Stimulated activated CD8-positive, alpha-beta memory T cell treated with anti-CD3 and anti-CD28 coated beads, Interleukin-4, amount 100 ng/mL, for 48 hours (primary cell): Measurements from ENCODE around the gene GRB10.
"Not testable (repeated sequence)": the region's sequence is repeated elsewhere in the genome, so short reads cannot be mapped to it uniquely, and the experiment has no call there.

Experiments
- DNase-seq: peaks from one replicate; pipeline ENCODE4 v3.0.0-alpha.2; 2020

The GRB10 gene

DNA sequence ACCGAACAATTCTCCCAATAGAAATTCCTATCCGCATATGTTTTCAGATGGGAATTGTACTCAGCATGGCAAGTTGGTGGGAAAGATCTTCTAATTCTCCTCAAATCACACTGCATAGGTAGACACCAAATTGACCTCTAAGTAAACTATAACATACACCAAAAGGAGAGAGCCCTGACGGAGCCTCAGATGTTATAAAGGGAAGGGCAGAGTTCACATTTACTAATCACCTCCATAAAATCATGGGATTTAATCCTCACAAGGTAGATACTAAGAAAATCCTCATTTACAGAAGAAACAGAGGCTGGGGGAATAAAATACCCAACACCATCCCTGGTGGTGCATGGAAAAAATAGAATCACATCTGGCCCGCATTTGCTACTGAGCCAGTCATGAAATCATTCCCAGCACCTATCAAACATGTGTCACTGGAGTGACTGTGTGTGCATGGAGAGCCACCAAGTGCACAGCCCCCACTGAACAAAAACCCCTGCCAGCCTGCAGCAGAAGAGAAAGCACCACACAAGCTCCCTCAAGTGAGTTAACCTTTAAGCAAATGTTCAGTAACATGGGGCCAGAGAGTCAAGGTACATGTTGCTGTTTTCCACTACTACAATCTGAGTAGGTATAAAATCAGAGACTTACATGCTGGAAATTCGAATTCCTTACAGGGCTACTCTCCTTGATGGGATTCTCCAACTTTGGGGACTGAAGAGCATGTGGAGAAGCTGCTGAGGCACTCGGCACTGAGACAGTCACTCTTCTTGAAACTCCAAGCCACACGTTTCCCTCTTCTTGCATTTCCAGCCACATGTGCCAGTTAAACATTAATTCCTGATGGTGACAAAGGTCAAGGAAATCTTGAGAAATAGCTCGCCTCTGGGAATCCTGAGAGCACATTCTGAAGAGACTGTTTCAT is 217.8 kb downstream of the GRB10 start, which contains the start of gene DDC:
Gene DDC, minus strand, starts transcription at position 766 of the 919 bp plus-strand sequence. CDS start 21,320 bp downstream, outside the sequence.
- no peak for DNase-seq

DNA sequence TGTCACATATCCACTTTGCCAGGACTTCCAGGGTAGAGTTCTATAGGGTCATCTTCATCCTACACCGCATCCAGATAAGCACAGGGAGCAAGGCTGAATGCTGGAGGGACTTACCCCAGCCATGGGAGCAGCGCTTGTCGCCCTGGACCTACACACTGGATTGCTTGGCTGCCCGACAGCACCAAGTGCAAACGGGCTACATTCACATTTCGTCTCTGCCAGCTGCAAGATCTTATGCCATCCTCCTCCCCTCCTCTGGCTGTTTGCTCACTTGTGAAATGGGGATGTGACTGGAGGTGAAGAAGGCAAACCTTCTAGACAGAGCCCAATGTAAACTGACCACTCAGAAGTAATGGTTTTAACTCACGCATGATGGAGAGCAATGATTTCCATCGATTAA is 218.5 kb downstream of the GRB10 start:
- DNase-seq, result no peak

DNA sequence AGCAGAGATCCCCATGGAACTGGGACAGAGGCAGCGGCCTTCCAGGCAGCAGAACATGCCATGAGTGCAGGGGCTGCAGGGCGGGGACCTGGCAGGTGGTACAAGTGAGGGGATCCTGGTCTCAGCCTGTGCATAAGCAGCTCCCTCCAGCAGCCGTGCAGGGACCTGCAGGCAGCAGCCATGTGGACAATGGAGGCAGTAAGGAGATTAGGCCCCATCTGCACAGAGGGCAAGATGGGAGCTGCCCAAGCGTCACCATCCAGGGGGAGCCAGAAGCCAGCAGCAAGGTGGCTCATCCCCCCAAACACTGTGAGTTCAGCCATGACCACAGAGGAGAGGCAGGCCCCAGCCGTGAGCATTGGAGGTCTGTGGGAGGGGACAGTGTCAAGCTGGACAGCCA is 220.6 kb downstream of the GRB10 start:
- DNase-seq, result no peak

DNA sequence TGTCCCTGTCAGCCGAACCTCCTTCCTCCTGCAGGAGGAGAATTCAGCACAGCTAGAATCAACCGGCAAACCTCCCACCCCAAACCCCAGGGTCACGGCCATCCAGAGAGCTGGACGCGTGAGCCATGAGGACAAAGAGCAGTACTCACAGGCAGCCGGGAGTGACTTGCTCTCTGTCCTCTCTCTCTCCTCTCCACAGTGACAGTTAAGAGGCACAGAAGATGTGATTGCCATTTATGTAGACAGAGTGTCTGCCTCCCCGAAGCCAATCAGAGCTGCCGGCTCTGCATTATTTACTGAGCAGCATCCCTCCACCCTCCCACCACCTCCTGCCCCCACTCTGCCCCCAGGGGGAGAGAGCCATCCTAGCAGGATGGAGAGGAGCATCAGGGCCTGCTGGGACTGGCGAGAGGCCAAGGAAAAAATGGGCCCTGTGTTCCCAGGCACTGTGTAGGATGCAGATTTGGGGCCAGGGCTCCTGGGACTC is 221.8 kb downstream of the GRB10 start:
- no peak for DNase-seq

DNA sequence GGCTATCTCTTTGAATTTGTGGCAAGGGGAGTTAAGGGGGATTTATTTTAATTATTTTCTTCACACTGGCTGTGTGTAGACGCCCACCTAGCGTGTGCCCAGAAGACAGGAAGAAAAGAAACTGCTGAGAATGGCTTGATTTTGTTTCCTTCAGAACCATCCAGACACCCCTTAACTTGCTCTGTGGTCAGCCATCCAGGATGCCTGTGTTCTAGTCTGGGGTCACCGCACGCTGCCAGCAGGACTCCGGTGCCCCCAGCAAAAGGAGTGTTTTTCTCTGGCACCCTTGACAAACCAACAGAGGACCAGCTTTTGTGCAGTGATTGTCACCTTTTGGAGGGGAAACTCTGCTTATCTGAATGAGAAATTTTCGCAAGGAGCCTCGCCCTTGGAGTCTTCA is 222.8 kb downstream of the GRB10 start:
- no peak for DNase-seq

DNA sequence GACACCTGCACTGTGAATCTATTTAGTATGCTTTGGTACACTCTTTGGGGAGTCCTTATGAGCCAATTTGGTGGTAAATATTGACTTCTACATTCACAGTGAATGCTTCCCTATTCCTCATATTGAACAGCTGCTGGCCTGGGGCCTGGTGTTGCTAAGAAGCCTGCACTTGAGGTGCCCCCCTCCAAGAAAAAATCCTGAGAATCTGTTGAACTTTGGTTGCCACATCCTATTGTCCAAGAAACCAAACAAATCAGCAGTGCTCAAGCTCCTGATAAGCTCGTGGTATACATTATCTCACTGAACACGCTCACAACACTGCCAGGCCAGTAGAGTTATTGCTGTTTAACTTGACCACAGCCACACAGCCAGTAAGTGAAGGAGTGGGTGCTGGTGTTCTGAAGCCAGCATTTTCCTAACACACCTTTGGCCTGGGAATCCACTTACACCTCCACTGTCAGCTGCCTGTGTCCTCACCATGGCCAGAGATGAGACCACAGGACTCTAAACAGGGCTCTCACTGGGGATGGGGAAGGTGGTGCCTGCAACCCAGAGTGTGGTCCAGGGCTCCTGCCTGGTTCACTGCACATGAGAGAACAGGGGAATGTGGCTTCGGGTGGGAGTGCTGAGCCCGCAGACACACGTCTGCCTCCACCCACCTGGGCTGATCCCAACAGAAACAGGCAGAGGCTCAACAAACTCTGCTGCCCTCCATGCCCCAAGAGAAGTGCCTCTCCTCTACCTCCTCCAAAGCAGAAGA is 224.2 kb downstream of the GRB10 start:
- DNase-seq, result no peak

DNA sequence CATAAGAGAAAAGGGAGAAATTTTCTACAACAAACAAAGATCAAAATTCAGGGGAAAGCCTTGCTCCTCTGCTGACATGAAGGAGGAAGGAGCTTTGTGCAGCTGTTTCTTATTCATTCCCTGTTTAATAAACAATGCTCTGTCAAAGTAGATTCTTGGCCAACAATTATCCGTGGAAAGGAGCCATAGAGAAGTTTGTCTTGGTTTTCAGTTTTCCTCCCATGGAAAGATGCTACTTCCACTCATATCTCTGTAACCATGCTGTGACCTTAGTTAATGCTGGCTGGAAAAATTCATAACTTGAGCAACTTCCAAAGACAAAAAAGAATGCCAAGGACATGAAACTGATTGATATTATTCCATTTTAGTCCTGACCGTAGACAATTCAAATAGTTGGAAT is 225.6 kb downstream of the GRB10 start:
- DNase-seq, result no peak

DNA sequence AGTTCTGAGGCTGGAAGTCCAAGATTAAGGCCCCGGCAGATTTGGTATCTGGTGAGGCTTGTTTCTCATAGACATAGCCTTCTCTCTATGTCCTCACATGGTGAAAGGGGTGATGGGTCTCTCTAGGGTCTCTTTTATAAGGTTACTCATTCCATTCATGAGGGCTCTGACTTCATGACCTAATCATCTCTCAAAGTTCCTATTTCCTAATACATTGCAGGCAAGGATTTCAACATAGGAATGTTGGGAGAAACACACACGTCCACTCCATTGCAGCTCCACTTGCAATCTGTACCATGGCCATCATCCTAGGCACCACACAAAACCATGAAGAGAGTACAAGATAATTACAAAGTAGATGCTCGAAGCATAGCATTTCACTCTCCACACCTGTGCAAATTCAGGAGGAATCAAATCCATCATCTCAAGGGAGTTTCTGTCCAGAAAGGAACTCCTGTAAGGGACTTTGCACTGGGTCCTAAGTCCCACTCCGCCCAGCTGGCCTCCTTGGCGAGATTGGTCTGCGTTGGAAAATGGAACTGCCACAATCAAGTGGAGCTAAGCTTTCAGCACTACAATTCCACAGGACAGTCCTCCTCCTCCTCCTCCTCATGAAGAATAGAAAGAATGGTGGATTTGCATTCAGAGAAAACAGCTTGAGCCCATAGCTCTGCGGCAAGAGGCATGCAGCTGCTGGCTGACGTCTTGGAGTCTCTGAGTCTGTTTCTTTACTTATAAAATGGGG is 226.3 kb downstream of the GRB10 start:
- DNase-seq, result no peak

DNA sequence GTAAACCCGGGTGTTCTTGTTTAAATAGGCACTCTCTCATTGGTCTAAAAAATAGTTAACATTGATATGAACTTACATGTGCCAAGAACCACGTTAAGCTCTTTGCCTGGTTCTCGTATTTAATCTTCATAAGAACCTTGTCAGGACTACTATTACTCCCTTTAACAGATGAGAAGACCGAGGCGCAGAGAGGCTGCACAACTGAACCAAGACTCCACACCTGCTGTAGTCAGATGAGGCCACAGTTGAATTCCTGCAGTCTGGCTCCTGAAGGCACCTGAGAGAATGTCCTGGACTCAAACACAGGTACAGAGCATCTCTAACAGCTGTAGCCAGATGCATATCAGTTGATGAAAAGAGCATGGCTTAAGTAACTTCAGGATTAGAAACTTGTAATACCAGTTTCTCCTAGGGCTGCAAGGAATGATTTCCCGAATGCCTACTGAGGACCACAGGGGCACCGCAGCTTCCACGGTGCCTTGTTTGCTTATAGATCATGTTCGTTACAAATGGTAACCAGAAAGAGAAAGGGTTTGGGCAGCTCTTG is 227.0 kb downstream of the GRB10 start:
- DNase-seq, result no peak

DNA sequence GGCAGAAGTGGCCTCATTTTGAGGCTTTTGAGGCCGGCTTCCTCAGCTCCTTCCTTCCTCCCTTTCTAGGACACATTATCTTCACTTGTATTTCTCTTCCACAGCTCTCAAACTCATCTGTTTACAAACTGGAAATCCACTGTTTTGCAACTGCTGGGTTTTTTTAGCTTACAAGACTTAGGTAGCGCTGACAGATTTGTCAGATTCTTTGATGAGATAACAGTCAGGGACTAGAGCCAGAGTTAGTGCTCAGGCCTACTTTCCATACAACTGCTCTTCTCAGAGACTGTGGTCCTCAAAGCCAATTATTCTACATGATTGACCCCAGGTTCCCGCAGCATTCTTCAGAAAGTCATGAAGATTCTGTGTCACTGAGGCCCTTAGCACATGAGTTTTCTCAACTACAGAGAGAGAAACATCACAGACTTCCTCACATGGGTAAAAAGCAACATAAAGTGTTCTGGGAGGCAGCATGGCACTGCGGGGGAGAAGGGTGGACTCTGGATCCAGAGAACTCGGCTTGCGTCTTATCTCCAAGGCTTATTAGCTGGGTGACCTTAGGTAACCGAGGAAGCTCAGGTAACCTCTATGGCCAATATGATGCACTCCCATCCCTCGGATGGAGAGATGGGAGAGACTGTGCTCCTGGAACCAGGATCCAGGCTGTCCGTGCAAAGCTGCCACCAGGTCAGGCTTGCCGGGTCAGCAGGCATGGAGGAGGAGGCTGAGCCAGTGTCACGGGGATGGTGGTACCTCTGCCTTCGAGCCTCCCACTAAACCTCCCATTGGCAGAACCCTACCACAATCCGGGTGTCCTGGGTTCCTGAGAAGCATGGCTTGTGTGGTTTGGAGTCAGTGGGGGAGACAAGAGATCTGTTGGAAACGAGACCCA is 228.0 kb downstream of the GRB10 start:
- no peak for DNase-seq

DNA sequence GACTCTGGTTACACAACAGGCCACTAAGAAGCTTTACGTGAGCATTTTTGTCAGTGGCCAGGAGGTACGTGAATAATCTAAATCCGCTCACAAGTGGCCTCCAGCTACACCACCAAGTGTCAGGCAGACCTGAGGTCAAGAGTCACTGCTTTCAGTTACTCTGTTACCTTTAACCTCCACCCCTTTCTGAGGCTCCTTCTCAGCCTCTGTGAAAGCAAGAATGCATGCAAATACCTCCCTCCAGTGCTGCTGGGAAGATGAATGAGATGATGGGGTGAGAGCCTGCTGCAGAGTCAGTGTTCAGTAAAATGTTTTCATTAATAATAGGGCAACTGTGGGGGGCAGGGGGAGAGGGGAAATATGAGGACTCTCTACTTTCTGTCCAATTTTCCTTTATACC is 228.7 kb downstream of the GRB10 start:
- DNase-seq, result no peak

DNA sequence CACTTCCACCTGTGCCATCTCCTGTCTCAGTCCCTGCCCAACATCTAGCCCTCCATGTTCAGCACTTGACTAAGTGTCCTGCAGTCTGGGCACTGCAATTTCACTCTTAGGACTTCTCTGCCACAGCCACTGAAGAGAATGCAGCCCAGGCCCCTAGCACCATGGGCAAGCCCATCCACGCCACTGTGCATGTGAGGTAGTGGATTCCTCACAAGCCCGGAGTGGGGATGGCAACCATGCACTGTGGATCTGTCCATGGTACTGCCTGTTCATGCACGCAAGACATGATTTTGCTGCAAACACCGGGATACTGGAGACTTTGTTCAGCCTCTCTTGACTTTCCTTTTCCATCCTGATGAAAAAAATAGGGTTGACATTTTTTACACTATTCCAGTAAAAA is 229.8 kb downstream of the GRB10 start:
- no peak for DNase-seq

DNA sequence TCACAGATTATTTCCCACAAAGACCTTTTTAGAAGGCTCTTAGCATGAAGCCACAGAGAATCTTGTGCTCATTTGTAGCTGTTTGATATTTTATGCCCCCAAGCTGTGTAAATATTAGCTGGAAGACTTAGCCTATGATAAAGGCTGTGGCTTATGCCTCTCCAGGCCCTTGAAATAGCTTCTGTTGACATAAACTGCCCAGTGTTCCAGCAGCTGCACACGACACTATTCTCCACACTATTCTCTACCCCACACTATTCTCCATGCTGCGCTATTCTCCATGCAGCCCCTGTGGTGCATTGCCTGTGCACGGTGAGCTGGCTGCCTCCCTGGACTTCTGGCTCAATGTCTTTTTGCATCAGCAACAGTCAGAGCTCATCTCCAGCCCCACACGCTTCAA is 230.6 kb downstream of the GRB10 start:
- no peak for DNase-seq

DNA sequence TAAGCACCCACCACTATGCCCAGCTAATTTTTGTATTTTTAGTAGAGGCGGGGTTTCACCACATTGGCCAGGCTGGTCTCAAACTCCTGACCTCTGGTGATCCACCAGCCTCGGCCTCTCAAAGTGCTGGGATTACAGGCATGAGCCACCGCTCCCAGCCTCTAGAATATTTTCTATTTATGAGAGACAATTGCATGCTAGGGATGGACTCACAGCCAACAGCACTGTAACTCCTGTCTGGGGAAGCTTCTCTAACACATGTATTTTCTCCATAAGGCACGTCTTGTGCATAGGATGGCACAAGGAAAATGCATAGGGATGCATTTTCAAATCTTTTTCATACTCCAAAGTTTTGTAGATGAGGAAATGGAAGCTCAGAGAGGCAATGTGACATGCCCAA is 237.1 kb downstream of the GRB10 start:
- not testable (repeated sequence) for DNase-seq

DNA sequence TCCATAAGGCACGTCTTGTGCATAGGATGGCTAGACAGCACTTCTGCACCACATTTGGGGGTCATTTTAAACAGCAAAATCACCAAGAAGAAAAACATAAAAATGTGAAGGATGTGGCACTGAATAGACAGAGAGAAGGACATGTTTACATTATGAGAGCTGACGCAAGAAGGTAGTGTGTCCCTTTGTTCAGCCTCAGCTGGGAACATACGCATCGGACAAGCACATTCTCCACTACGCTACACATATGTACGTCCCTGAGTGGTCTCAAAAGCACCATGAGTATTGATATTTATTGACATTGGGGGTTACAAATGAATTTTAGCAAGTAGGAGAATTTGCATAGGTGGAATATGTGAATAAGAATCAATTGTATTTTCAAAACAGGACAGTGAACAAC is 237.7 kb downstream of the GRB10 start:
- DNase-seq, result no peak

DNA sequence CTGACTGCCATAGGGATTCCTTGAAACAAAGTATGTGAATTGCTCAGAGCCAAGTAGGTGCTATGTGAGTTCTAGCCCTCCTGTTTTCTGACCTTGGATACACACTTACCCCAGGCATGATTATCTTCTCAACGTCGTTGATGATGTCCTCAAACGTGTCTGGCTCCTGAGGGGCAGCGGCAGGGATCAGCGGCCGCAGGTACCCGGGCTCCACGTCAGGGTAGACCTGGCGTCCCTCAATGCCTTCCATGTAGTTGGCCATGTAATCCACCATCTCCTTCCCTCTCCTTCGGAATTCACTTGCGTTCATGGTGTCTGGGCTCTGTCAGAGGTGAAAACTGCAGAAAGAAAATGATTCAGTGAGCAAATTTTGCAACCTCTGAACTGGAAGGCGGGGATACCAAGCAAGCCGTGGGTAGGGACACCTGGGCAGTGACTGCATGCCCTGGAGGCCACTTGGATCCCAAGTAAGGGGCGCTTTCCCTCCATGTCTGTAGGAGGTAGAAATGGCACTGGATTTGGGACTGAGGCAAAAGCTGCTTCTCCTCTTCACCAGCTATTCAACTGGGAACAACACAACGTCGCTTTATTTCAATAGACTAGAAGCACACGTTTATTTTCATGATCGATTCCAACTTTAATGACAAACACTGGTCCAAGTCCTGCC is 238.8 kb downstream of the GRB10 start:
- peak; percentile 6 for DNase-seq

DNA sequence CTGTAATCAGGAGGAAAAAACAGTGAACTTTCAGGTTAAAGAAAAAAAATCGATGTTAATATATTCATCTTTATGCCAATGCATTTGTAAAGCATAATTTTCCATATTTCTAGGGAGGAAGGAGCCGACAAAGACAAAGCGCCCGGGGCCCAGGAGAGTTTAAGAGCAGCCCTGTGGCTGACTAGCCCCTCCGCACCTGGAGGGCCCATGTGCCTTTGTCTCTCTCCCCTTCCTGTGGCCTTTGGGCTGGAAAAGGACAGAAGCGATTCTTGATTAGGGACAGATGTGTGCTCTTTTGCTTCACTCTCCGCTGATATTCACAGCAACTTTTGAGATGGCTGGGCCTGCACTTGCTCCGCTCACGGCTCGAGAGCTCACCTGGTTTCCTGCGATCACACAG is 240.6 kb downstream of the GRB10 start:
- DNase-seq, result no peak

DNA sequence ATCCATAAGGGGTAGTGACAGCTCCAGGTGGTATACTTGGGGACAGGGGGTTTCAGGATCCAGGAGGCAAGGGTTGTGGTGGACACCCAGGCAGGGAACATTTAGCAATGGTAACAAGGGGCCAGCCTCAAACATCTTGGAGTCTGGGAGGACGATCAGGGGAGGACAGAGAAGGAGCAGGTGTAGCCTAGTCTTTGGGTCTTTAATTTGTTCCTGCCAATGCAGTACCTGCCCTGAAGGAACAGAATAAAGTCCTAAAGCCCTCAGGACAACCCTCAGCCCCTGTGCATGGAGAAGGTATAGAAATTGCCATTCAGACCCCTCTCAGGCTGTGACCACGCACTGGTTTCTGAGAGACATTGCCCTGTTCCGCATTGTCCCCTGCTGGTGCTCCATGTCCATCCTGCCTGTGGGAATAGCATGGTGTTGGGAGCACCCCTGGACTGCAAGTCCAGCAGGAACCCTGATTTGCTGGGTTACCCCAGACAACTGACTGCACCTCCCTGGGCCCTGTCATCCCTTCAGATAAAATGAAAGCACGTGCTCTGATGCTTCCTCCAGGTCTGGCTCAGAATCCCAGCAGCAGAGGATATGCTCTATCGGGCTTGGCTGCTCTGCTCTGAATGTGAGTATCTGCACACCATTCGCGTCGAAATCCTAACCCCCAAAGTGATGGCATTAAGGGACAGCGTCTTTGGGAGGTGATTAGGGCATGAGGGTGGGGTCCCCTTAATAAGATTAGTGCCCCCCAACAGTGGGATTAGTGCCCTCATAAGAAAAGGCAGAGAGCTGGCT is 241.7 kb downstream of the GRB10 start:
- no peak for DNase-seq
